H1 (cell line): Measurements from ENCODE around the gene LYPD6B. TPM values are rescaled to one million over a fixed set of nuclear protein-coding genes. Genes with fewer than 3 reads are reported as not detected.
A peak's percentile ranks its signal among the peaks of the same experiment; 100 is the strongest.

ENCODE experiments used
- CTCF ChIA-PET: fragments of 300-600 bp; sonication (Branson Sonifier 250); formaldehyde crosslinking; loops from one replicate; lab custom pipeline; 2021; ENCODE audit not compliant: partially characterized antibody; lab: Charles Lee
- POLR2A ChIA-PET: fragments of 300-600 bp; sonication (Branson Sonifier 250); formaldehyde crosslinking; loops from one replicate; lab custom pipeline; 2021; ENCODE audit warnings: inconsistent platforms; ENCODE audit not compliant: partially characterized antibody; lab: Charles Lee
- DNase-seq, 2 experiments: peaks; one replicate each; pipeline versions ENCODE4 v3.0.0 to v3.0.0-alpha.2; 2010 to 2022; ENCODE audit warnings: low spot score in 2 of 2, low read depth in 1 of 2, mixed read lengths in 1 of 2
- FAIRE-seq: peaks from 2 replicates; lab custom pipeline; 2011; peaks lifted over from hg19 to GRCh38; lab: Jason Lieb, UNC
- H2AFZ ChIP-seq: 2 replicates; pipeline ENCODE4 v1.8.1; 2012; ENCODE audit warnings: low read length, inconsistent platforms
- H2AK5ac ChIP-seq: 2 replicates; pipeline ENCODE4 v1.6.1; 2013; ENCODE audit warnings: low read depth, low read length
- H2BK120ac ChIP-seq: replicated peaks from 2 replicates; pipeline ENCODE3; 2013; ENCODE audit warnings: low read depth, low read length, inconsistent platforms
- H2BK12ac ChIP-seq: 2 replicates; pipeline ENCODE4 v1.6.1; 2013; ENCODE audit warnings: low read depth, low read length
- H2BK15ac ChIP-seq: 2 replicates; pipeline ENCODE4 v1.6.1; 2013; ENCODE audit warnings: low read length
- H2BK20ac ChIP-seq: 2 replicates; pipeline ENCODE4 v1.6.1; 2013; ENCODE audit warnings: low read length
- H2BK5ac ChIP-seq: 2 replicates; pipeline ENCODE4 v1.6.1; 2013; ENCODE audit warnings: low read depth, low read length
- H3K14ac ChIP-seq: 2 replicates; pipeline ENCODE4 v1.6.1; 2013; ENCODE audit warnings: inconsistent platforms; ENCODE audit not compliant: insufficient read length
- H3K18ac ChIP-seq: 2 replicates; pipeline ENCODE4 v1.6.1; 2013; ENCODE audit warnings: low read length; ENCODE audit errors: extremely low read depth
- H3K23ac ChIP-seq: 2 replicates; pipeline ENCODE4 v1.6.1; 2013; ENCODE audit warnings: inconsistent platforms; ENCODE audit not compliant: insufficient read length
- H3K23me2 ChIP-seq: 2 replicates; pipeline ENCODE4 v1.6.1; 2013; ENCODE audit warnings: low read depth, low read length
- H3K27ac ChIP-seq: 2 replicates; pipeline ENCODE4 v1.6.1; 2011; ENCODE audit warnings: low read depth, low read length, inconsistent platforms
- H3K27me3 ChIP-seq, 4 experiments: replicated peaks in 1 of 4; 1 replicate in 1 of 4; 2 replicates in 3 of 4; pipeline versions ENCODE4 v1.6.1 to v1.8.1; 2011 to 2013; ENCODE audit warnings: low read length in 3 of 4, mild to moderate bottlenecking in 3 of 4, inconsistent platforms in 2 of 4, mixed read lengths in 2 of 4, moderate library complexity in 1 of 4; ENCODE audit not compliant: control insufficient read depth in 3 of 4, insufficient read depth in 3 of 4; ENCODE audit errors: extremely low read depth in 1 of 4
- H3K36me3 ChIP-seq, 4 experiments: 2 replicates each; pipeline versions ENCODE4 v1.6.1 to v1.8.1; 2011 to 2013; ENCODE audit warnings: mild to moderate bottlenecking in 4 of 4, low read length in 3 of 4, moderate library complexity in 2 of 4, control low read depth in 1 of 4, inconsistent platforms in 1 of 4; ENCODE audit not compliant: insufficient read depth in 4 of 4, control insufficient read depth in 2 of 4
- H3K4ac ChIP-seq: replicated peaks from 2 replicates; pipeline ENCODE3; 2013; ENCODE audit warnings: low read length, low read depth, mixed read lengths, inconsistent platforms; ENCODE audit not compliant: insufficient read length
- H3K4me1 ChIP-seq, 4 experiments: replicated peaks in 1 of 4; 1 replicate in 1 of 4; 2 replicates in 3 of 4; pipeline versions ENCODE4 v1.6.1 to v1.8.1; 2011 to 2013; ENCODE audit warnings: low read length in 3 of 4, inconsistent platforms in 2 of 4, mixed read lengths in 1 of 4; ENCODE audit not compliant: insufficient read depth in 4 of 4, control insufficient read depth in 3 of 4
- H3K4me2 ChIP-seq, 2 experiments: 2 replicates each; pipeline versions ENCODE4 v1.6.1 to v1.8.1; 2011 to 2013; ENCODE audit warnings: low read depth in 2 of 2, low read length in 2 of 2, control low read depth in 1 of 2, inconsistent platforms in 1 of 2, mild to moderate bottlenecking in 1 of 2; ENCODE audit not compliant: insufficient read depth in 1 of 2
- H3K4me3 ChIP-seq, 4 experiments: fragments of 200-600, 300-600 bp in 1 of 4; sonication (generic), shearing (Covaris generic), sonication (Bioruptor Twin) in 1 of 4; 2 replicates each; pipeline versions ENCODE4 v1.5.1 to v1.8.1; 2011 to 2016; ENCODE audit warnings: low read length in 4 of 4, low read depth in 3 of 4, control low read depth in 2 of 4, inconsistent platforms in 2 of 4, mild to moderate bottlenecking in 2 of 4, mixed read lengths in 1 of 4, moderate library complexity in 1 of 4; ENCODE audit not compliant: insufficient read depth in 2 of 4; ENCODE audit errors: extremely low read depth in 1 of 4
- H3K56ac ChIP-seq: replicated peaks from 2 replicates; pipeline ENCODE3; 2013; ENCODE audit warnings: low read depth, mild to moderate bottlenecking, mixed read lengths, low read length, inconsistent platforms; ENCODE audit not compliant: insufficient read length
- H3K79me1 ChIP-seq: 2 replicates; pipeline ENCODE4 v1.6.1; 2013; ENCODE audit warnings: low read depth, low read length, control low read depth
- H3K79me2 ChIP-seq, 2 experiments: 2 replicates each; pipeline versions ENCODE4 v1.6.1 to v1.8.1; 2012 to 2013; ENCODE audit warnings: low read length in 2 of 2, mild to moderate bottlenecking in 2 of 2, inconsistent platforms in 1 of 2; ENCODE audit not compliant: insufficient read depth in 2 of 2, control insufficient read depth in 1 of 2
- H3K9ac ChIP-seq, 4 experiments: replicated peaks in 1 of 4; 1 replicate in 1 of 4; 2 replicates in 3 of 4; pipeline versions ENCODE4 v1.6.1 to v1.8.1; 2011 to 2013; ENCODE audit warnings: low read depth in 3 of 4, low read length in 3 of 4, control low read depth in 2 of 4, mild to moderate bottlenecking in 2 of 4, moderate library complexity in 2 of 4, inconsistent platforms in 1 of 4; ENCODE audit errors: extremely low read depth in 1 of 4
- H3K9me3 ChIP-seq, 2 experiments: 2 replicates each; pipeline versions ENCODE4 v1.6.1 to v1.8.1; 2012 to 2013; ENCODE audit warnings: mild to moderate bottlenecking in 2 of 2, moderate library complexity in 2 of 2, control low read depth in 1 of 2, inconsistent platforms in 1 of 2, low read depth in 1 of 2, low read length in 1 of 2, mixed read lengths in 1 of 2; ENCODE audit not compliant: insufficient read depth in 2 of 2
- H4K20me1 ChIP-seq, 2 experiments: replicated peaks in 1 of 2; 2 replicates each; pipeline versions ENCODE3 to v1.8.1; 2011 to 2013; ENCODE audit warnings: inconsistent platforms in 2 of 2, low read length in 2 of 2, mild to moderate bottlenecking in 1 of 2; ENCODE audit not compliant: insufficient read depth in 2 of 2, control insufficient read depth in 1 of 2
- H4K5ac ChIP-seq: 2 replicates; pipeline ENCODE4 v1.6.1; 2013; ENCODE audit warnings: low read length, low read depth, mixed read lengths, inconsistent platforms; ENCODE audit not compliant: insufficient read length
- H4K8ac ChIP-seq: 2 replicates; pipeline ENCODE4 v1.8.0; 2013; ENCODE audit warnings: mild to moderate bottlenecking, moderate library complexity, low read length, inconsistent platforms; ENCODE audit not compliant: insufficient read depth; ENCODE audit errors: extremely low read depth
- H4K91ac ChIP-seq: replicated peaks from 2 replicates; pipeline ENCODE3; 2013; ENCODE audit warnings: low read length, mixed read lengths, inconsistent platforms; ENCODE audit not compliant: insufficient read length
- CHD1 ChIP-seq: IDR thresholded peaks from 2 replicates; pipeline ENCODE4 v1.6.1; 2012; ENCODE audit warnings: low read depth, low read length, improper control_type of control experiment
- EGR1 ChIP-seq: IDR thresholded peaks from 2 replicates; pipeline ENCODE4 v1.6.1; 2011; ENCODE audit warnings: low read depth, low read length, borderline replicate concordance
- HDAC2 ChIP-seq, 2 experiments: fragments of 300-600 bp in 1 of 2; sonication (generic) in 1 of 2; IDR thresholded peaks; 2 replicates each; pipeline ENCODE4 v1.6.1; 2011 to 2012; ENCODE audit warnings: low read depth in 2 of 2, low read length in 2 of 2, mild to moderate bottlenecking in 2 of 2, moderate library complexity in 2 of 2, borderline replicate concordance in 1 of 2, inconsistent platforms in 1 of 2
- NRF1 ChIP-seq: IDR thresholded peaks from 2 replicates; pipeline ENCODE4 v1.6.1; 2011; ENCODE audit warnings: mild to moderate bottlenecking, low read depth, low read length, improper control_type of control experiment
- POLR2A ChIP-seq, 2 experiments: IDR thresholded peaks; 1 replicate in 1 of 2; 2 replicates in 1 of 2; pipeline ENCODE4 v1.6.1; 2011; ENCODE audit warnings: low read depth in 2 of 2, low read length in 2 of 2, mild to moderate bottlenecking in 2 of 2; ENCODE audit errors: control extremely low read depth in 1 of 2
- RXRA ChIP-seq: IDR thresholded peaks from 2 replicates; pipeline ENCODE4 v1.6.1; 2011; ENCODE audit warnings: low read depth, mild to moderate bottlenecking, low read length, moderate library complexity; ENCODE audit not compliant: insufficient read depth
- SAP30 ChIP-seq: fragments of 300-600 bp; sonication (generic); IDR thresholded peaks from 2 replicates; pipeline ENCODE4 v1.7.1; 2012; ENCODE audit warnings: low read length, moderate library complexity, mild to moderate bottlenecking, inconsistent platforms; ENCODE audit not compliant: insufficient read depth, insufficient replicate concordance
- TBP ChIP-seq: IDR thresholded peaks from 2 replicates; pipeline ENCODE4 v1.6.1; 2011; ENCODE audit warnings: low read depth, low read length, improper control_type of control experiment
- WGBS, 2 experiments: shearing (Covaris generic) in 1 of 2; methylation state at CpG; one replicate each; pipeline versions ENCODE4 v1.1.6 to v1.1.7; 2013 to 2015; ENCODE audit warnings: low lambda C conversion rate in 2 of 2, mixed read lengths in 2 of 2, inconsistent platforms in 1 of 2, low coverage in 1 of 2, missing lambda C conversion rate in 1 of 2; ENCODE audit not compliant: insufficient replicate concordance in 2 of 2, insufficient coverage in 1 of 2, insufficient read length in 1 of 2; ENCODE audit errors: extremely low coverage in 1 of 2, missing lambda C conversion rate in 1 of 2; 5-methylcytosine and 5-hydroxymethylcytosine counted together
- polyA plus RNA-seq, 7 experiments: library from polyadenylated mRNA; depleted of rRNA in 3 of 7; stranded (reverse) in 5 of 7; unstranded in 2 of 7; fragments of >200 nt in 5 of 7; fragments of 200-250 nt in 2 of 7; gene quantifications; 1 replicate in 5 of 7; 2 replicates in 1 of 7; 4 replicates in 1 of 7; pipeline versions ENCODE4 v1.2.1 to v1.2.3, GENCODE V29; 2011 to 2013; ENCODE audit warnings: missing spikeins in 2 of 7, mixed read lengths in 2 of 7
- total RNA-seq: library from RNA; stranded (reverse); fragmentation: NEBNext Ultra II Directional; extraction: Animal tissue kit (Norgen Biotek cat#: 25700); gene quantifications from 2 replicates; pipeline ENCODE4 v1.2.1, GENCODE V29; 2021

The LYPD6B gene
- total and polyA plus RNA-seq, 2 of the 8 experiments (the other 6 are each of a cell fraction or from before 2014, with no cell fraction given), result 2.2 to 3.5 TPM

- no peak overlapping the region for H3K14ac ChIP-seq
- H3K4me2 ChIP-seq, result peak overlapping the region; percentile 15 to 35; a peak in 3 of 4 replicates
- H3K27me3 ChIP-seq, result no peaks in the 10 kb centered on the region; a peak in 1 of 7 replicates
- FAIRE-seq, result no peak
- ChIA-PET POLR2A (interaction anchor here (1.3 kb wide), 1 partner anchor 11 kb away, joined by 3 read pairs; the partner anchor contains the start of gene LYPD6B), CTCF (interaction anchor here (0.7 to 22.0 kb wide), 3 partner anchors 12 to 533 kb away, joined by 3 to 277 read pairs (median 49); partner anchors contain the start of gene LYPD6B)
- H4K91ac ChIP-seq, result no peak overlapping the region
- WGBS, 2 experiments, result 53% methylated on average over 7 of the region's 7 CpGs; no CpG with 5 or more reads in 1 of the 2 experiments
- no peak overlapping the region for H2AFZ ChIP-seq
- no peaks in the 10 kb centered on the region for H4K20me1 ChIP-seq
- H3K4me1 ChIP-seq, result peaks cover 4 to 14% (median 6%) of the 10 kb centered on the region in 4 experiments; a peak in 6 of 7 replicates
- H4K5ac ChIP-seq, result no peak overlapping the region
- H3K4ac ChIP-seq, result no peak overlapping the region
- H3K23ac ChIP-seq, result no peak overlapping the region
- H3K79me1 ChIP-seq, result no peaks in the 10 kb centered on the region
- H3K27ac ChIP-seq, result no peak overlapping the region
- no peak overlapping the region for H3K56ac ChIP-seq
- H4K8ac ChIP-seq, result no peak overlapping the region
- no peak overlapping the region for H2BK12ac ChIP-seq
- peak overlapping the region in 1 of 4 experiments; percentile 37; a peak in 1 of 7 replicates for H3K9ac ChIP-seq
- no peak overlapping the region for H2BK120ac ChIP-seq
- no peak overlapping the region for H2AK5ac ChIP-seq
- no peak overlapping the region for H2BK20ac ChIP-seq
- DNase-seq, result peak in 1 of 2 experiments; percentile 47
- no peaks in the 10 kb centered on the region for H3K23me2 ChIP-seq
- H3K36me3 ChIP-seq, result 0 out of 8 replicates have a peak, but pooled peaks cover 2 to 6% (median 3%) of the 10 kb centered on the region in 4 experiments
- H3K9me3 ChIP-seq, result no peaks in the 10 kb centered on the region
- H3K4me3 ChIP-seq, result no peak overlapping the region; a peak in 1 of 8 replicates
- H2BK15ac ChIP-seq, result no peak overlapping the region
- no peak overlapping the region for H2BK5ac ChIP-seq
- no peaks in the 10 kb centered on the region for H3K79me2 ChIP-seq
- H3K18ac ChIP-seq, result no peak overlapping the region
- TF ChIP-seq SAP30, result no peak
- TF ChIP-seq RXRA, result no peak
- TF ChIP-seq NRF1, result no peak
- no peak for TF ChIP-seq CHD1
- TF ChIP-seq HDAC2 (IDR thresholded peaks at IDR 0.05; ENCODE audit: borderline replicate concordance in 1 of 2, low read depth in 2 of 2, low read length in 2 of 2), result no peak
- no peak for TF ChIP-seq EGR1
- TF ChIP-seq POLR2A (IDR thresholded peaks at IDR 0.05; ENCODE audit: control extremely low read depth in 1 of 2, low read depth in 2 of 2, low read length in 2 of 2), result no peak
- no peak for TF ChIP-seq TBP
These were observed 10.8 kb upstream of the LYPD6B start for GRCh38 chr2:149027590-149028250.
